ENCODE data around the gene PRSS57. TPM values are rescaled to one million over a fixed set of nuclear protein-coding genes. Genes with fewer than 3 reads are reported as not detected.
"Not testable (repeated sequence)": the region's sequence is repeated elsewhere in the genome, so short reads cannot be mapped to it uniquely, and the experiment has no call there.

Gene PRSS57
- total RNA-seq, 1 donor from 2014 or later = not detected

DNA sequence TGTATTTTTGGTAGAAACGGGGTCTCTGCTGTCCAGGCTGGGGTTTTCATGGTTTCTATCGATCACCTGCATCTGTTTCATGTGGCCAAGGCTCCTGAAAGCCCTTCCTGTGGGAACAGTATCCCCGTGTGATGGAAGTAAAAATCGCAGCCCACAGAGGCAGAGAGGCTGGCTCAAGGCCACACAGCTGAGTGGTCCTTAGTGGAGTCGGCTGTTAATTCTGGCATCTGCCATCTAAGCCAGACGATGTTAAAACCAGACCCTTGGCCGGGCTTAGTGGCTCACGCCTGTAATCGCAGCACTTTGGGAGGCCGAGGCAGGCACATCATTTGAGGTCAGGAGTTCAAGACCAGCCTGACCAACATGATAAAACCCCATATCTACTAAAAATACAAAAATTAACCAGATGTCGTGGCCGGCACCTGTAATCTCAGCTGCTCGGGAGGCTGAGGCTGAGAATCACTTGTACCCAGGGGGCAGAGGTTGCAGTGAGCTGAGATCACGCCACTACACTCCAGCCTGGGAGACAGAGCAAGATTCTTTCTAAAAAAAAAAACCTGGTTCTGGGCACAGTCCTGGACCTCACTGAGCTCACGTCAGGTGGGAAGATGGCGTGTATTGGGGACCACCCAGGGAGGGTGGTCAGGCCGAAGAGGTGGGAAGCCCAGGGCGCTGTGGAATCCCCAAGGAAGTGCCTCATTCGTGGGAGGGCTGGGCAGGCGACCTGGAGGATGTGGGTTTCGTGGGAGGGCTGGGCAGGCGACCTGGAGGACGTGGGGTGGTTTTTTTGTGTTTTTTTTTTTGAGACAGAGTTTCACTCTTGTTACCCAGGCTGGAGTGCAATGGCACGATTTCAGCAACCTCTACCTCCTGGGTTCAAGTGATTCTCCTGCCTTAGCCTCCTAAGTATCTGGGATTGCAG, 37.2 kb upstream of the PRSS57 start:
- H3K27me3 ChIP-seq (ENCODE audit: control insufficient read depth, insufficient read depth, low read length) = no peaks in the 10 kb centered on the region
- TF ChIP-seq, protein P1, sequence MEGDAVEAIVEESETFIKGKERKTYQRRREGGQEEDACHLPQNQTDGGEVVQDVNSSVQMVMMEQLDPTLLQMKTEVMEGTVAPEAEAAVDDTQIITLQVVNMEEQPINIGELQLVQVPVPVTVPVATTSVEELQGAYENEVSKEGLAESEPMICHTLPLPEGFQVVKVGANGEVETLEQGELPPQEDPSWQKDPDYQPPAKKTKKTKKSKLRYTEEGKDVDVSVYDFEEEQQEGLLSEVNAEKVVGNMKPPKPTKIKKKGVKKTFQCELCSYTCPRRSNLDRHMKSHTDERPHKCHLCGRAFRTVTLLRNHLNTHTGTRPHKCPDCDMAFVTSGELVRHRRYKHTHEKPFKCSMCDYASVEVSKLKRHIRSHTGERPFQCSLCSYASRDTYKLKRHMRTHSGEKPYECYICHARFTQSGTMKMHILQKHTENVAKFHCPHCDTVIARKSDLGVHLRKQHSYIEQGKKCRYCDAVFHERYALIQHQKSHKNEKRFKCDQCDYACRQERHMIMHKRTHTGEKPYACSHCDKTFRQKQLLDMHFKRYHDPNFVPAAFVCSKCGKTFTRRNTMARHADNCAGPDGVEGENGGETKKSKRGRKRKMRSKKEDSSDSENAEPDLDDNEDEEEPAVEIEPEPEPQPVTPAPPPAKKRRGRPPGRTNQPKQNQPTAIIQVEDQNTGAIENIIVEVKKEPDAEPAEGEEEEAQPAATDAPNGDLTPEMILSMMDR (IDR thresholded peaks at IDR 0.05; ENCODE audit: insufficient read depth, low read length, poor library complexity, severe bottlenecking) = no peak
- peaks cover 1% of the 10 kb centered on the region for H3K36me3 ChIP-seq (ENCODE audit: control insufficient read depth, insufficient read depth, low read length)
- no peak overlapping the region for H3K4me3 ChIP-seq (ENCODE audit: low read depth, low read length)
- no peak for DNase-seq (ENCODE audit: low read depth)

DNA sequence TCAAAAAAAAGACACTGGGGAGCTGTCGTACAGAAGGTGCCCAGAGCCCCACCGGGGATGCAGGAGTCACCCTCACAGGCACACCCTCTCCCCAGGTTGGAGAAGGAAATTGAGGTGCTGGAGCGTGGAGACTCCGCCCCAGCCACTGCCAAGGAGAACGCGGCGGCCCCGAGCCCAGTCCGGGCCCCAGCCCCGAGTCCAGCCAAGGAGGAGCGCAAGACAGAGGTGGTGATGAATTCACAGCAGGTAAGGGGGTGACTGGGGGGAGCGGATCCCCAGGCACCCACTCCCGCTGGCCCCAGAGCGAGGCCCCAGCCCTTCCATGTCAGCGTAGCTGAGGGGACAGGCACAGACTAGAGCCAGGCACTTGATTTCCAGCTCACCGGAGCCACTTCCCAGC, 35.7 kb upstream of the PRSS57 start:
- TF ChIP-seq, protein P1 (IDR thresholded peaks at IDR 0.05; ENCODE audit: insufficient read depth, low read length, poor library complexity, severe bottlenecking) = no peak
- no peaks in the 10 kb centered on the region for H3K27me3 ChIP-seq (ENCODE audit: control insufficient read depth, insufficient read depth, low read length)
- DNase-seq (ENCODE audit: low read depth) = no peak
- H3K36me3 ChIP-seq (ENCODE audit: control insufficient read depth, insufficient read depth, low read length) = peaks cover 1% of the 10 kb centered on the region
- no peak overlapping the region for H3K4me3 ChIP-seq (ENCODE audit: low read depth, low read length)

DNA sequence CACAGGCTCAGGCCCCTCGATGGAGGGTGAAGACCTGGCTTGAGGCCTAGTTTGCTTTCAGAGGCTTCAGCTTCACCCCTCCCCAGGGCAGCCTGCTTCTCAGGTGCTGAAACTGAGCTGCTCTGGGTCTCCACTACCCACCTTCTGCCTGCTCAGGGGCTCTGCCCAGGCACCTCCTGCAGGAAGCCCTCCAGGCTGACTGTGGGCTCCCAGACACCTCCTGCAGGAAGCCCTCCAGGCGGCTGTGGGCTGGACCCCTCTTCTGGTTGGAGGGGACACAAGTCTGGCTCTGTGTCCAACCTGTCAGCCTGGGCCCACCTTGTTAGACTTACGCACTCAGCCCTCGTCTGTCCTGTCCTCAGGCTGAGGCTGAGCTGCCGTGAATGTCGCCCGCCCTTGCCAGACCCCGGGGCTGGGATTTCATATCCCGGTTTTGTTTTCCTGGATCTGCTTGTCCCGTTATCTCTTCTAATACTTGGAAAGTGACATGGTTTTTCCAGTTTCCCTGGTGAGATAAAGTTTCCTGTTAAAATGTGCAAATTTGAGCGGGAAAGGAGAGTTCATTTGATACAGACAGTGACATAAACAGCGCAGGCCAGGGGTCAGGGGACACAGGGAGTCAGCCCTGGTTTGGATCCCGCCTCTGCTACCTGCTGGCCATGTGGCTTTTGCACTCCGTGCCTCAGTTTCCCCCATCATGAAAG, 34.9 kb upstream of the PRSS57 start:
- TF ChIP-seq, protein P1 (IDR thresholded peaks at IDR 0.05; ENCODE audit: insufficient read depth, low read length, poor library complexity, severe bottlenecking) = no peak
- Histone ChIP-seq H3K27me3 (ENCODE audit: control insufficient read depth, insufficient read depth, low read length) (no peaks in the 10 kb centered on the region), H3K36me3 (ENCODE audit: control insufficient read depth, insufficient read depth, low read length) (peaks cover 1% of the 10 kb centered on the region), H3K4me3 (ENCODE audit: low read depth, low read length) (no peak overlapping the region)
- no peak for DNase-seq (ENCODE audit: low read depth)

DNA sequence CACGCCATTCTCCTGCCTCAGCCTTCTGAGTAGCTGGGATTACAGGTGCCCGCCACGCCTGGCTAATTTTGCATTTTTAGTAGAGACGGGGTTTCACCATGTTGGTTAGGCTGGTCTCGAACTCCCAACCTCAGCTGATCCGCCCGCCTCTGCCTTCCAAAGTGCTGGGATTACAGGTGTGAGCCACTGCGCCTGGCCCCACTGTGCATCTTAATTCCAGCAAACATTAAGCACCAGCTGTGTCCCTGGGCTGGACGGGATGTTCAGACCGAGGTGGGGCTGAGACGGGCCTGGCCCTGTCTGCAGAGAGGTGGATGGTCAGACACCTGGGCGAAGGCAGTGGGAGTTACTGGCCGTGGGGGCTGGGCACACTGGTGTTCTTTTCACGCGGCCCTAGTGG, 34.3 kb upstream of the PRSS57 start:
- H3K4me3 ChIP-seq (ENCODE audit: low read depth, low read length); H3K27me3 ChIP-seq (ENCODE audit: control insufficient read depth, insufficient read depth, low read length); DNase-seq (ENCODE audit: low read depth); H3K36me3 ChIP-seq (ENCODE audit: control insufficient read depth, insufficient read depth, low read length): not testable (repeated sequence)

DNA sequence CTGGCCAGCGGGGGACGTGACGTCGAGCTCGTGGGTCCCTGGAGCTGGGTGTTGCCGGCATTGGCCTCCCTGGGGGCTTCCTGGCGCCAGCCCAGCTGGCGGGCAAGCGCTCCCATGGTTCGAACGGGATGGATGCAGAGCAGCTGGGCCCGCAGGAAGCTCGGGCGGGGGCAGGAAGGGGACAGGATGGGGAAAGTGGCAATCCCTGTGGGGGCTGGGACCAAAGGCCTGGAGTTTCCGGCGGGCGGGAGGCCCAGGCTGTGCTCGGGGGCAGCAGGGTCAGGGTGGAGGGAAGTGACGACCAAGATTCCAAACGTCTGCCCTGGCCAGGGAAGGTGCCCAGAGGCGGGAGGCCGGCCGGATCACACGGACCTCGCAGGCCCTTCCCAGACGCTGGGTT, 32.8 kb upstream of the PRSS57 start:
- no peak overlapping the region for H3K4me3 ChIP-seq (ENCODE audit: low read depth, low read length)
- TF ChIP-seq, protein P1 (IDR thresholded peaks at IDR 0.05; ENCODE audit: insufficient read depth, low read length, poor library complexity, severe bottlenecking) = no peak
- no peaks in the 10 kb centered on the region for H3K27me3 ChIP-seq (ENCODE audit: control insufficient read depth, insufficient read depth, low read length)
- no peak for DNase-seq (ENCODE audit: low read depth)
- peaks cover 1% of the 10 kb centered on the region for H3K36me3 ChIP-seq (ENCODE audit: control insufficient read depth, insufficient read depth, low read length)

All from kidney epithelial cell (primary cell).